D721Med (cell line): Measurements from ENCODE around the gene SNRNP27.
"Not testable (repeated sequence)": the region's sequence is repeated elsewhere in the genome, so short reads cannot be mapped to it uniquely, and the experiment has no call there.

Source experiments
- DNase-seq: peaks from one replicate; pipeline ENCODE4 v3.0.0; 2011; ENCODE audit warnings: low spot score; ENCODE audit not compliant: insufficient read length
- FAIRE-seq: peaks from 2 replicates; lab custom pipeline; 2011; peaks lifted over from hg19 to GRCh38; lab: Jason Lieb, UNC
- CTCF ChIP-seq: IDR thresholded peaks from 2 replicates; pipeline ENCODE4 v1.5.1; 2012; ENCODE audit warnings: mild to moderate bottlenecking, control low read depth; ENCODE audit not compliant: insufficient read depth; ENCODE audit errors: missing control alignments

The SNRNP27 gene

GRCh38 chr2:69858261-69858660, 35.5 kb upstream of the SNRNP27 start:
- TF ChIP-seq CTCF = no peak
- DNase-seq = no peak
- no peak for FAIRE-seq

- DNase-seq = no peak
- FAIRE-seq = no peak
- no peak for TF ChIP-seq CTCF
Measured at GRCh38 chr2:69863298-69863697, 30.5 kb upstream of the SNRNP27 start.

GRCh38 chr2:69888451-69888850, 5.3 kb upstream of the SNRNP27 start:
- TF ChIP-seq CTCF = no peak
- no peak for FAIRE-seq
- no peak for DNase-seq

GRCh38 chr2:69889302-69889701, 4.5 kb upstream of the SNRNP27 start:
- no peak for DNase-seq
- no peak for FAIRE-seq
- TF ChIP-seq CTCF = no peak

GRCh38 chr2:69890881-69891280, 2.9 kb upstream of the SNRNP27 start:
- no peak for TF ChIP-seq CTCF
- no peak for FAIRE-seq
- DNase-seq = no peak

- not testable (repeated sequence) for DNase-seq, FAIRE-seq
Measured at GRCh38 chr2:69892838-69893424, 825 bp upstream of the SNRNP27 start.

- not testable (repeated sequence) for FAIRE-seq, DNase-seq
Measured at GRCh38 chr2:69894737-69895136, 981 bp downstream of the SNRNP27 start.

- DNase-seq = no peak
- TF ChIP-seq CTCF = no peak
- no peak for FAIRE-seq
Measured at GRCh38 chr2:69902213-69902922, 8.6 kb downstream of the SNRNP27 start.
